Measurements from ENCODE around the gene PLA2G2F.

DNA sequence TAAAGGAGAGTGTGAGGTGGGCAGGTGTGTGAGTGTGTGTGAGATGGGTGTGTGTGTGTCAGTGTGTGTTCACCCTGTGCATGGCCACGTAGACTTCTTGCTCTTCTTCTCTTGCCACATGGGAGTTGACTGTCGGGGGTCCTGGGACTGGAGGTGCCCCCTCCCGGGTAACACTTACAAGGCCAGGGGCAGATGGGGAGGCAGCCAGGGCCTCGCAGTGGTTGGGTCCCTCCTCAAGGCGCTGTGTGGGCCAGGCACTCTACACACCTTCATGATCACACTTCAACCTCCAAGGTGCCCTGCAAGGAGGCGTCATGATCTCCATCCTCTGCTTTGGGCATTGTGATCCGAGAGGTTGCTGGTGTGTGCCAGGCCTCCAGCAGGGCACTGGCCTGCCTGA lies 2.3 kb downstream of the PLA2G2F start:
- TF ChIP-seq, protein P1, sequence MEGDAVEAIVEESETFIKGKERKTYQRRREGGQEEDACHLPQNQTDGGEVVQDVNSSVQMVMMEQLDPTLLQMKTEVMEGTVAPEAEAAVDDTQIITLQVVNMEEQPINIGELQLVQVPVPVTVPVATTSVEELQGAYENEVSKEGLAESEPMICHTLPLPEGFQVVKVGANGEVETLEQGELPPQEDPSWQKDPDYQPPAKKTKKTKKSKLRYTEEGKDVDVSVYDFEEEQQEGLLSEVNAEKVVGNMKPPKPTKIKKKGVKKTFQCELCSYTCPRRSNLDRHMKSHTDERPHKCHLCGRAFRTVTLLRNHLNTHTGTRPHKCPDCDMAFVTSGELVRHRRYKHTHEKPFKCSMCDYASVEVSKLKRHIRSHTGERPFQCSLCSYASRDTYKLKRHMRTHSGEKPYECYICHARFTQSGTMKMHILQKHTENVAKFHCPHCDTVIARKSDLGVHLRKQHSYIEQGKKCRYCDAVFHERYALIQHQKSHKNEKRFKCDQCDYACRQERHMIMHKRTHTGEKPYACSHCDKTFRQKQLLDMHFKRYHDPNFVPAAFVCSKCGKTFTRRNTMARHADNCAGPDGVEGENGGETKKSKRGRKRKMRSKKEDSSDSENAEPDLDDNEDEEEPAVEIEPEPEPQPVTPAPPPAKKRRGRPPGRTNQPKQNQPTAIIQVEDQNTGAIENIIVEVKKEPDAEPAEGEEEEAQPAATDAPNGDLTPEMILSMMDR (conservative IDR thresholded peaks at IDR 0.05; ENCODE audit: low read depth in 2 of 2): no peak
- TF ChIP-seq EZH2 (IDR thresholded peaks at IDR 0.05; ENCODE audit: low read depth, unreplicated experiment) (no peak), NANOG (IDR thresholded peaks at IDR 0.05; ENCODE audit: borderline replicate concordance) (no peak), EZH2phosphoT487 (IDR thresholded peaks at IDR 0.05; ENCODE audit: unreplicated experiment) (no peak), POLR2AphosphoS5 (IDR thresholded peaks at IDR 0.05; ENCODE audit: low read depth) (no peak)
- TF ChIP-seq, protein P2, sequence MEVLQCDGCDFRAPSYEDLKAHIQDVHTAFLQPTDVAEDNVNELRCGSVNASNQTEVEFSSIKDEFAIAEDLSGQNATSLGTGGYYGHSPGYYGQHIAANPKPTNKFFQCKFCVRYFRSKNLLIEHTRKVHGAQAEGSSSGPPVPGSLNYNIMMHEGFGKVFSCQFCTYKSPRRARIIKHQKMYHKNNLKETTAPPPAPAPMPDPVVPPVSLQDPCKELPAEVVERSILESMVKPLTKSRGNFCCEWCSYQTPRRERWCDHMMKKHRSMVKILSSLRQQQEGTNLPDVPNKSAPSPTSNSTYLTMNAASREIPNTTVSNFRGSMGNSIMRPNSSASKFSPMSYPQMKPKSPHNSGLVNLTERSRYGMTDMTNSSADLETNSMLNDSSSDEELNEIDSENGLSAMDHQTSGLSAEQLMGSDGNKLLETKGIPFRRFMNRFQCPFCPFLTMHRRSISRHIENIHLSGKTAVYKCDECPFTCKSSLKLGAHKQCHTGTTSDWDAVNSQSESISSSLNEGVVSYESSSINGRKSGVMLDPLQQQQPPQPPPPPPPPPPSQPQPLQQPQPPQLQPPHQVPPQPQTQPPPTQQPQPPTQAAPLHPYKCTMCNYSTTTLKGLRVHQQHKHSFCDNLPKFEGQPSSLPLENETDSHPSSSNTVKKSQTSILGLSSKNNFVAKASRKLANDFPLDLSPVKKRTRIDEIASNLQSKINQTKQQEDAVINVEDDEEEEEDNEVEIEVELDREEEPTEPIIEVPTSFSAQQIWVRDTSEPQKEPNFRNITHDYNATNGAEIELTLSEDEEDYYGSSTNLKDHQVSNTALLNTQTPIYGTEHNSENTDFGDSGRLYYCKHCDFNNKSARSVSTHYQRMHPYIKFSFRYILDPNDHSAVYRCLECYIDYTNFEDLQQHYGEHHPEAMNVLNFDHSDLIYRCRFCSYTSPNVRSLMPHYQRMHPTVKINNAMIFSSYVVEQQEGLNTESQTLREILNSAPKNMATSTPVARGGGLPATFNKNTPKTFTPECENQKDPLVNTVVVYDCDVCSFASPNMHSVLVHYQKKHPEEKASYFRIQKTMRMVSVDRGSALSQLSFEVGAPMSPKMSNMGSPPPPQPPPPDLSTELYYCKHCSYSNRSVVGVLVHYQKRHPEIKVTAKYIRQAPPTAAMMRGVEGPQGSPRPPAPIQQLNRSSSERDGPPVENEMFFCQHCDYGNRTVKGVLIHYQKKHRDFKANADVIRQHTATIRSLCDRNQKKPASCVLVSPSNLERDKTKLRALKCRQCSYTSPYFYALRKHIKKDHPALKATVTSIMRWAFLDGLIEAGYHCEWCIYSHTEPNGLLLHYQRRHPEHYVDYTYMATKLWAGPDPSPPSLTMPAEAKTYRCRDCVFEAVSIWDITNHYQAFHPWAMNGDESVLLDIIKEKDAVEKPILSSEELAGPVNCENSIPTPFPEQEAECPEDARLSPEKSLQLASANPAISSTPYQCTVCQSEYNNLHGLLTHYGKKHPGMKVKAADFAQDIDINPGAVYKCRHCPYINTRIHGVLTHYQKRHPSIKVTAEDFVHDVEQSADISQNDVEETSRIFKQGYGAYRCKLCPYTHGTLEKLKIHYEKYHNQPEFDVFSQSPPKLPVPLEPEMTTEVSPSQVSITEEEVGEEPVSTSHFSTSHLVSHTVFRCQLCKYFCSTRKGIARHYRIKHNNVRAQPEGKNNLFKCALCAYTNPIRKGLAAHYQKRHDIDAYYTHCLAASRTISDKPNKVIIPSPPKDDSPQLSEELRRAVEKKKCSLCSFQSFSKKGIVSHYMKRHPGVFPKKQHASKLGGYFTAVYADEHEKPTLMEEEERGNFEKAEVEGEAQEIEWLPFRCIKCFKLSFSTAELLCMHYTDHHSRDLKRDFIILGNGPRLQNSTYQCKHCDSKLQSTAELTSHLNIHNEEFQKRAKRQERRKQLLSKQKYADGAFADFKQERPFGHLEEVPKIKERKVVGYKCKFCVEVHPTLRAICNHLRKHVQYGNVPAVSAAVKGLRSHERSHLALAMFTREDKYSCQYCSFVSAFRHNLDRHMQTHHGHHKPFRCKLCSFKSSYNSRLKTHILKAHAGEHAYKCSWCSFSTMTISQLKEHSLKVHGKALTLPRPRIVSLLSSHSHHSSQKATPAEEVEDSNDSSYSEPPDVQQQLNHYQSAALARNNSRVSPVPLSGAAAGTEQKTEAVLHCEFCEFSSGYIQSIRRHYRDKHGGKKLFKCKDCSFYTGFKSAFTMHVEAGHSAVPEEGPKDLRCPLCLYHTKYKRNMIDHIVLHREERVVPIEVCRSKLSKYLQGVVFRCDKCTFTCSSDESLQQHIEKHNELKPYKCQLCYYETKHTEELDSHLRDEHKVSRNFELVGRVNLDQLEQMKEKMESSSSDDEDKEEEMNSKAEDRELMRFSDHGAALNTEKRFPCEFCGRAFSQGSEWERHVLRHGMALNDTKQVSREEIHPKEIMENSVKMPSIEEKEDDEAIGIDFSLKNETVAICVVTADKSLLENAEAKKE (CRISPR knock-in tag; IDR thresholded peaks at IDR 0.05): no peak
- TF ChIP-seq, protein P3, sequence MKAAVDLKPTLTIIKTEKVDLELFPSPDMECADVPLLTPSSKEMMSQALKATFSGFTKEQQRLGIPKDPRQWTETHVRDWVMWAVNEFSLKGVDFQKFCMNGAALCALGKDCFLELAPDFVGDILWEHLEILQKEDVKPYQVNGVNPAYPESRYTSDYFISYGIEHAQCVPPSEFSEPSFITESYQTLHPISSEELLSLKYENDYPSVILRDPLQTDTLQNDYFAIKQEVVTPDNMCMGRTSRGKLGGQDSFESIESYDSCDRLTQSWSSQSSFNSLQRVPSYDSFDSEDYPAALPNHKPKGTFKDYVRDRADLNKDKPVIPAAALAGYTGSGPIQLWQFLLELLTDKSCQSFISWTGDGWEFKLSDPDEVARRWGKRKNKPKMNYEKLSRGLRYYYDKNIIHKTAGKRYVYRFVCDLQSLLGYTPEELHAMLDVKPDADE (IDR thresholded peaks at IDR 0.05): no peak
